AG10803 (cell line): ENCODE results near the gene WBP2NL.

Experiments
- DNase-seq: peaks from one replicate; pipeline ENCODE4 v3.0.0; 2010; ENCODE audit warnings: low read depth
- H3K4me3 ChIP-seq: 2 replicates; pipeline ENCODE4 v1.5.1; 2011; ENCODE audit warnings: mild to moderate bottlenecking, low read length, control low read depth
- TF ChIP-seq, protein P1 (sequence below): conservative IDR thresholded peaks from 2 replicates; pipeline ENCODE4 v1.5.1; 2011; ENCODE audit warnings: mild to moderate bottlenecking, low read length, control low read depth, inconsistent platforms

WBP2NL gene

DNA sequence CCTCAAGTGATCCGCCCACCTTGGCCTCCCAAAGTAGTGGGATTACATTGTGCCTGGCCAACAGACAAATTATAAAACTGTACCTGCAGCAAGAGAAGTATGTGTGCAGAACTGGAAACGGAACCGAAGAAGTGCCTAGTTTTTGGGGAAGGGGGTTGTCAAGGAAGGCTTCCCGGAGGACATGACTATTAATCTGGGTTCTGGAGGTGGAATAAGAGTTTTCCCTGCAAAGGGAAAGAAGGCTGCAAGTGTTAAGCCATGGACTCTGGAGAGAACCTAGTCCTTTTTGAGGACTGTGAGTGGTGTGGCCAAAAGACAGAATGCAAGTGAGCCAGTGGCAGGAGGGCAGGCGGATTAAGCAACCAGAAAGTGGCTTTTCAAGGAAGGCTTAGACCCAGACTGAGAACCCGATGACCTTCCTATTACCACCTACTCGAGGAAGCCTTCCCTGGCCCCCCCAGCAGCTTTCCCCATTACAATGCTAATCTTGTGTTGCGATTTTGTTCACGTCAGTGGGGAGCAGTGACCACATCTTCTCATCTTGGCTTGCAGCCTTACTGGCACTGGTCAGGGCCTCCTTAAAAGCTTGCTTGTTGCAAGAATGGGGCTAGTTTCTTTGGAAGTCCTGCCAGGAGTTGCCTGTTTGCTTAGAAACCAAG, 35.0 kb upstream of the WBP2NL start:
- no peak overlapping the region for H3K4me3 ChIP-seq
- TF ChIP-seq, protein P1, sequence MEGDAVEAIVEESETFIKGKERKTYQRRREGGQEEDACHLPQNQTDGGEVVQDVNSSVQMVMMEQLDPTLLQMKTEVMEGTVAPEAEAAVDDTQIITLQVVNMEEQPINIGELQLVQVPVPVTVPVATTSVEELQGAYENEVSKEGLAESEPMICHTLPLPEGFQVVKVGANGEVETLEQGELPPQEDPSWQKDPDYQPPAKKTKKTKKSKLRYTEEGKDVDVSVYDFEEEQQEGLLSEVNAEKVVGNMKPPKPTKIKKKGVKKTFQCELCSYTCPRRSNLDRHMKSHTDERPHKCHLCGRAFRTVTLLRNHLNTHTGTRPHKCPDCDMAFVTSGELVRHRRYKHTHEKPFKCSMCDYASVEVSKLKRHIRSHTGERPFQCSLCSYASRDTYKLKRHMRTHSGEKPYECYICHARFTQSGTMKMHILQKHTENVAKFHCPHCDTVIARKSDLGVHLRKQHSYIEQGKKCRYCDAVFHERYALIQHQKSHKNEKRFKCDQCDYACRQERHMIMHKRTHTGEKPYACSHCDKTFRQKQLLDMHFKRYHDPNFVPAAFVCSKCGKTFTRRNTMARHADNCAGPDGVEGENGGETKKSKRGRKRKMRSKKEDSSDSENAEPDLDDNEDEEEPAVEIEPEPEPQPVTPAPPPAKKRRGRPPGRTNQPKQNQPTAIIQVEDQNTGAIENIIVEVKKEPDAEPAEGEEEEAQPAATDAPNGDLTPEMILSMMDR = no peak
- peak; percentile 66 for DNase-seq

DNA sequence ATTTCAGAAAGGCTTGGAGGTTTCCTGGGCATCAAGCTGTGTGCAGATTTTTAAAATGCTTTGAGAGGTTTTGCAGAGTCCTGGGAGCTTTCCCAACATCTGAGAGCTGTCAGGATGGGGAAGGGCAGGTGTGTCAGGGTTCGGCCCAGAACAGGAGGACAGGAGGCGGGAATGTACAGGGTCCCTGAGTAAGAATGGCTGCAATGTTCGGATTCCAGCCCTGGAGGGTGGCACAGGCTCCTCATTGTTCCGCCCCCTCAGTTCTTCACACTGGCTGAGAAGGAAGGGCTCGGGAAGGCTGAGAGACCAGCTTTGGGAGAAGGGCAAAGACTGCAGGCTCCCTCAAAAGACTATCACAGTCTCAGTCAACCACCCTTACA, 34.5 kb upstream of the WBP2NL start:
- no peak for DNase-seq
- TF ChIP-seq, protein P1 = no peak
- no peak overlapping the region for H3K4me3 ChIP-seq

DNA sequence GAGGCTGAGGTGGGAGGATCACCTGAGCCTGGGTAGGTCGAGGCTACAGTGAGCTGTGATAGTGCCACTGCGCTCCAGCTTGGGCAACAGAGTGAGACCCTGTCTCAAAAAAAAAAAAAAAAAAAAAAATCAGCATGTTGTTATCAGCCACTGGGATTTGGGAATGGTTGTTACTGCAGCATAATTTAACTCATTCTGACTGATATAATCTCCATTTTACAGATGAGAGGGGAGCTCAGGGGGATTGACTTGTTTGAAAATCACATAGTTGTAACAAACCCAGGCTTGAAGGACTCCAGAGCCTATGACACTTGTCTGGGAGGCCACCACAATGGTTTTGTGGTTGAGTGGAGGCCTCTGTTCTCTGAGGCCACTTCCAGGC, 32.4 kb upstream of the WBP2NL start:
- TF ChIP-seq, protein P1 = no peak
- DNase-seq = no peak
- H3K4me3 ChIP-seq = no peak overlapping the region

DNA sequence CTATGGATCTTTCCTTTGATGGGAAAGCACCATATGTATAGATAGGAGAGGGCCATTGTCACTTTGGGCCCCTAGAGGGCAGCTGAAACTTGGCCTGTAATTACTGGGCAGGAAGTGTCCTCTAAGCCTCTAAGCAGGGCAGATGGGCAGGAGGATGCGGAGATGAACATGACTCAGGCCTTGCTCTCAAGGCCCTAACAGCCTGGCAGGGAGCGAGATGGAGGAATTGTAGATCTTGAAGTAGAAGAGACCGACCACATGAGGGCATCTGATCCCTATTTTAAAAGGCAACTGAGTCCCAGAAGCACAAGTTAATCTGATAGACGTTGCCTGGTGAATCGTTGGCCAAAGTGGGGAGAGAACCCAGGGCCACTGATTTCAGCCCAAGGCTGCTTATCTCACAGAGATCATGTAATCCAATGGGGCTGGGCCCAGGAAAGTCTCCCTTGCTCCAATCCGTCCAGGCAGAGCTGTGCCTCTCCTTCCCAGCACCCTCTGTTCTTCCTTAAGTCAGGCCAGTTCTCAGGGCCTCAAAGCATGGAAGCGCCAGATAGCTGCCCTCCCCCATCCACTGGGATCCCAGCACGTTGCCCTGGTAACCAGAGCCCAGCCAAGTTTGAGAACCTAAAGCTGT, 31.9 kb upstream of the WBP2NL start:
- TF ChIP-seq, protein P1 = peak; percentile 58; the same call in 1 of the 2 replicates
- peak; percentile 93 for DNase-seq
- no peak overlapping the region for H3K4me3 ChIP-seq

DNA sequence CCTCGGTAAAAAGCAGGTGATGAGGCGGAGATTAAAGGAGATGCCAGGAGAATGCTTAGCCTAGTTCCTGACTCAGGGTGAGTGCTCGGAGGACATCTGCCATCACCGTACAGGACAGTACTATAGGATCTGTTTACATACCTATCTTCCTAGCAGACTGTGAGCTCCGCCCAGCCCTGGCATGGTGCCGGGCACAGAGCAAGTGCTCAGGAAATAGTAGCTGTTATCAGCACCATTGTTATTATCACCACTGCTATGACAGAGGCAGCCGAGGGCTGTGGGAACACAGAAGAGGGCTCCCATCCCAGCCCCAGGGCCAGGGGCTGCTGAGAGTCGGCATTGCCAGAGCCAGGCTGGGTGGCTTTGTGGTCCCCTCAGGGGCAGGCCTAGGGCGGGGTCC, 30.0 kb upstream of the WBP2NL start:
- TF ChIP-seq, protein P1 = no peak
- H3K4me3 ChIP-seq = no peak overlapping the region
- DNase-seq = no peak

DNA sequence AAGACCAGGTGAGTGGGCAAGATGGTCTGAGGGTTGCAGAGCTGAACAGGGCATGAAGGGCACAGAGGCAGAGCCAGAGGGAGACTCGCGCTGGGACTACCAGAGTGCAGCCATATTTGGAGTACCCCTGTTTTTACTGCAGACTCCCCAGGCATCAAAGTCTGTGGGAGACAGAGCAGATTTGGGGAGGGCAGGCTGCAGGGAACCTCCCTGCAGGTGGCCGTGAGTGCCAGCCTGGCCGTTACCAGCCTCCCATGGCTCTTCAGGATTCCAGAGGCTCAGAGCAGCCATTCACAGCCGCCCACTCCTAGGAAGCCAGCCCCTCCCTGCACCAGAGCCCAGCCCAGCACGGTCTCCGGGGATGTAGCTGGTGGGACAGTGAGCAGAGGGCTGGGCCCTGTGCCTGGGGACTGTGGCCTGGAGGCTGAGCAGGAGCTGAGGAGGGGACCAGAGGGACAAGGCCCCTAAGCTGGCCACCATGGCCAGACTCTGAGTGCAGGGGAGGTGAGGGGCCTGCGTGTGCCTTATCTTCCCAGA, 29.4 kb upstream of the WBP2NL start, which contains the start of gene SEPTIN3:
TSS of gene SEPTIN3 (plus strand) at position 334 of the 537 bp plus-strand sequence. CDS start 2,050 bp downstream, outside the sequence.
- no peak for DNase-seq
- H3K4me3 ChIP-seq = no peak within 1 kb of the TSS
- TF ChIP-seq, protein P1 = no peak

DNA sequence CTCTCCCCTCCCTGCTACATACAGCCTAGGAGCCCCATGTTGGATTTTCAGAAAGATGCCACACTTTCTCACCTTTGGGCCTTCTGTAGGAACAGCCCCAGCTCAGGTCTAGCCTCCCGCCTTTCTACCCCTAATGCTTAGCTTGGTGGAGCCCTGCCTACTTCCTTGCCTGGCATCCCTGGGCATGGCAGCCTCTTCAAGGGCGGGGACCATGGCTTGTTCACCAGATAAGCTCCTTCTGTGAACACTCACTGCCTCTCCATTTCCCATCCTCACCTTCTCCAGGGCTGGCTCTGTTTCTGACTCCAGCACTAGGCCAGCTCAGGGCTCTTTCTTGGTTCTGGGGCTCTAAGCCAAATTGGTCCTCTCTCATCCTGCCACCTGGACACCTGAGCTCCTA, 28.0 kb upstream of the WBP2NL start:
- TF ChIP-seq, protein P1 = no peak
- DNase-seq = no peak
- H3K4me3 ChIP-seq = no peak overlapping the region
